HG03558 (cell line): ENCODE results near the gene BGLAP.

Source experiments
- ATAC-seq: cut with Tn5 transposase; IDR thresholded peaks from one replicate; pipeline ENCODE4 v1.9.1; 2021; ENCODE audit warnings: moderate number of reproducible peaks; ENCODE audit not compliant: unreplicated experiment; ENCODE audit errors: extremely low read depth

The BGLAP gene

GRCh38 chr1:156226116-156226538 is 15.9 kb upstream of the BGLAP start:
- peak; percentile 51 for ATAC-seq

GRCh38 chr1:156226782-156227181 is 15.2 kb upstream of the BGLAP start:
- ATAC-seq, result no peak

- no peak for ATAC-seq
These were observed 13.5 kb upstream of the BGLAP start for GRCh38 chr1:156228501-156228900.

- no peak for ATAC-seq
These were observed 12.0 kb upstream of the BGLAP start for GRCh38 chr1:156229809-156230472.

- no peak for ATAC-seq
These were observed 11.5 kb upstream of the BGLAP start for GRCh38 chr1:156230473-156230837.

GRCh38 chr1:156232201-156232894 is 9.6 kb upstream of the BGLAP start:
- ATAC-seq, result no peak

- ATAC-seq, result no peak
These were observed 8.4 kb upstream of the BGLAP start for GRCh38 chr1:156233426-156234127.

- ATAC-seq, result no peak
These were observed 5.8 kb upstream of the BGLAP start for GRCh38 chr1:156236164-156236563.

GRCh38 chr1:156238248-156238647 is 3.7 kb upstream of the BGLAP start:
- ATAC-seq, result no peak

- no peak for ATAC-seq
These were observed 623 bp upstream of the BGLAP start for GRCh38 chr1:156241311-156241811.

GRCh38 chr1:156242738-156243137 is 754 bp downstream of the BGLAP start:
- ATAC-seq, result no peak

GRCh38 chr1:156244126-156244525 is 2.1 kb downstream of the BGLAP start:
- ATAC-seq, result no peak

GRCh38 chr1:156244712-156245111 is 2.7 kb downstream of the BGLAP start:
- ATAC-seq, result no peak

- no peak for ATAC-seq
These were observed 3.7 kb downstream of the BGLAP start for GRCh38 chr1:156245451-156246232.

- ATAC-seq, result no peak
These were observed 4.3 kb downstream of the BGLAP start for GRCh38 chr1:156246241-156246780.

GRCh38 chr1:156246781-156247459 is 4.9 kb downstream of the BGLAP start:
- no peak for ATAC-seq

- ATAC-seq, result no peak
These were observed 5.7 kb downstream of the BGLAP start, which contains the start of gene PAQR6 for GRCh38 chr1:156247460-156248322. PAQR6 (minus strand) TSS chr1:156248056; CDS start chr1:156246731, 1,325 bp downstream.

- ATAC-seq, result no peak
These were observed 6.3 kb downstream of the BGLAP start for GRCh38 chr1:156248323-156248683.

GRCh38 chr1:156249593-156249992 is 7.6 kb downstream of the BGLAP start:
- no peak for ATAC-seq
